HG02610 (cell line): Measurements from ENCODE around the gene MFSD12.

Source experiments
- ATAC-seq: cut with Tn5 transposase; IDR thresholded peaks from one replicate; pipeline ENCODE4 v1.9.1; 2021; ENCODE audit warnings: mild to moderate bottlenecking, moderate library complexity; ENCODE audit not compliant: unreplicated experiment

Gene MFSD12

DNA sequence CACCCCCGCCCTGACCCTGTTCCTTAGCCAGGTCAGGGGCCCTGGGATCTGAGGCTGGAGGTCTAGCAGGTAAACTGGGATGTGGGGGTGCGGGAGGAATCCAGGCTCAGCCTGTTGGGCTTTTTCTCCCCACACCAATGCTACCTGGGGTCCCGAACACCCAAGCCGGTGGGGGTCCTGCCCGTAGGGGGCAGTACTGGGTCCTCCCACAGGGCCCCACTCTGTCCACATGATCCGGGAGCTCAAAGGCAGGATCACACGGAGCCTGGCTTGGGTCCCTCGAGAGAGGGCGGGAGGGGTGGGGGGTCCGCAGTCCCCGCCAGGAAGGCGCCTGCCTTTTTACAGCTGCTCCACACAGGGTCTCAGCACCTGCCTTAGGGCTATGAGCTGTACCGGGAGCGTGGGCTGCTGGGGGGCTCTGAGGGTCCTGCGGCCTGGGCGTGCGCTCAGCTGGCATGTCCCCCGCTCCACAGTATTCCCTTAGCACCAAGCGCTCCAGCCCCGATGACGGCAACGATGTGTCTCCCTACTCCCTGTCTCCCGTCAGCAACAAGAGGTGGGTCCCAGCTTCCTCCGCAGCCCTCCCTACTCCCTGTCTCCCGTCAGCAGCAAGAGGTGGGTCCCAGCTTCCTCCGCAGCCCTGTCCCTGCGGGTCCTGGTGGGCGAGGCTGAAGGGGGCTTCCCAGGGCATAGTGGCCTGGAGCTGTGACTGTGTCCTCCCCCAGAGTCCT lies 30.7 kb downstream of the MFSD12 start:
- no peak for ATAC-seq

DNA sequence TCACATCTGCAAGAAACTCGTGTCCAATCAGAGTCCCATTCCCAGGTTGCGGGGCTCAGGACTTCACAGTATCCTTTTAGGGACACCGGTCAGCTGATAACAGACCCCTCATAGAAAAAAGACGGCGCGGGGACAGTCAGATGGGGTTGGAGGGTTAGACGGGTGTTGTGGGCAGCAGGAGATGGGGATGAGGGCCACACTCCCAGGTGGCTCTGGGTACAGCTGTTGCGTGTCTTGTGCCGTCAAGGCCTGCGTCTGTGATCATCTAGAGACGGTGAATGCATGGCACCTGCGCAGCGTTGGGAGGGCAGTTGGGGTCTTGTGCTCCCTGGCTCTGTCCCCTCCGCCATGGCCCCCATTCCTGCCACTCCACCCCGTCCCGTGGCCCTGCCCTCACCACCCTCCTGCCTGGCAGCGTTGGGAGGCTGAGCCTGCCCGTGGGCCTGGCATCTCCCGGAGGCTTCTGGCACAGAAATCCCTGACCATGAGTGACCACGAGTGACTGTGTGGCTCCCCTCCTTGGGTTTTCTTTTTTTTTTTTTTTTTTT lies 32.4 kb downstream of the MFSD12 start:
- ATAC-seq, result no peak

DNA sequence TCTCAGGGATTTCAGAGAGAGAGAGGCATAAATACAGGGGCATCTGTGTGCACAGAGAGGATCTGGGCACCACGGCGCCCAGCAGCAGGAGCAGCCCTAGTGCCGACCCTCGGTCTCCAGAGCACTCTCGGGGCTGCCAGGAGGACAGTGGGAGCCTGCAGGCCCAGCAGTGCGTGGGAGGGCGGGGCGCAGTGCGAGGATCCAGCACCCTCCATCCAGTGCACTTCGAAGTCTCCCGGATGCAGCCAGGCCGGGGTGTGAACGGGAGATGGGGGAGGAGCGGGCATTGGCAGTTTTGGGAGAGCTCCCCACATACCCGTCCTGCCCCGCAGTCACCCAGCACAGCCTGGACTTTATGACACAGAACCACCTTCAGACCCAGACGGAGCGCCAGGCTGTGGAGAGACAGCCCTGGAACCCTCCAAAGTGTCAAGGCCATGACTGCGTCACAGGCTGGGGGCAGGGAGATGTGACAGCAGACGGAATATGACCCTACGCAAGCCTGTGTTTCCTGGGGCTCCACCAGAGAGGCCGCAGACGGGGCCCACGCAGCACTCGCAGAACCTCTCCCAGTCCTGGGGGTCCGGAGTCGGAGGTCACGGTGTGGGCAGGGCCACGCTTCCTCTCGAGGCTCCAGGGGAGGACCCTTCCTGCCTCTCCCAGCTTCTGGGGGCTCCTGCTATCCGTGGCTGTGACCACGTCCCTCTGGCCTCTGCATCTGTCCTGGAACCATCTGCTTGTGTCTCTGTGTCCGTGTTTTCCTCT lies 33.1 kb downstream of the MFSD12 start:
- ATAC-seq, result no peak

DNA sequence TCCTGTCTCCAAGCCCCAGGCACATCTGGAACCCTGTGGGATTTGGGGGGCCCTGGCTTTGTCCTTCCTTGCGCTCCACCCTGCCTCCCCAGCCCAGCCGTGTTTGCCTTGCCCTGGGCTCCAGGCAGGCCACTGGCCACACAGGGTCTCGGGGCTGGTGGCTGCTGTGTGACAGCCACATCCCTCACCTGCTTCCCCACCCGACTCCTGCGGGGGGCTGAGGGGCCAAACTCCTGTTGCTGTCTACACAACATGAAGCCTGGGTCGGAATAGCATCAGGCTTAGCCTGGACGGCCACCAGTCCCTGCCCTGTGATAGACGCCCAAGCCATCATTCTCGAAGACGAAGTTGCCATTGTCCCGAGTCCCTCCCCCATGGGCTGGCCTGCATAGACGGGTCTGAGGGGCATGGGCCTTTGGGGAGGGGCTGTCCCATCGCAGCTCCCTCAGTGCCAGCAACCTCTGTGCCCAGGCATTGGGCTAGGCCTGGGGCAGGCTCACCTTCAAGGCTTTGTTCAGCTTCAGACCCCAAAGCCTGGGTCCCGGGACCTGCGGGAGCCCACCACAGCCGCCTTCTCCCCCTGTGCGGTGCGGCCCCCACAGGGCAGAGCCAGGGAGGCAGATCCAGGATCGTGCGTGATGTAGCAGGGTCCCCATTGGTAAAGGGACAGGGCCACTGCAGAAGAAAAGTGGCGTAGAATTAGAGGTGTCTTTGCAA lies 33.9 kb downstream of the MFSD12 start:
- ATAC-seq, result no peak

DNA sequence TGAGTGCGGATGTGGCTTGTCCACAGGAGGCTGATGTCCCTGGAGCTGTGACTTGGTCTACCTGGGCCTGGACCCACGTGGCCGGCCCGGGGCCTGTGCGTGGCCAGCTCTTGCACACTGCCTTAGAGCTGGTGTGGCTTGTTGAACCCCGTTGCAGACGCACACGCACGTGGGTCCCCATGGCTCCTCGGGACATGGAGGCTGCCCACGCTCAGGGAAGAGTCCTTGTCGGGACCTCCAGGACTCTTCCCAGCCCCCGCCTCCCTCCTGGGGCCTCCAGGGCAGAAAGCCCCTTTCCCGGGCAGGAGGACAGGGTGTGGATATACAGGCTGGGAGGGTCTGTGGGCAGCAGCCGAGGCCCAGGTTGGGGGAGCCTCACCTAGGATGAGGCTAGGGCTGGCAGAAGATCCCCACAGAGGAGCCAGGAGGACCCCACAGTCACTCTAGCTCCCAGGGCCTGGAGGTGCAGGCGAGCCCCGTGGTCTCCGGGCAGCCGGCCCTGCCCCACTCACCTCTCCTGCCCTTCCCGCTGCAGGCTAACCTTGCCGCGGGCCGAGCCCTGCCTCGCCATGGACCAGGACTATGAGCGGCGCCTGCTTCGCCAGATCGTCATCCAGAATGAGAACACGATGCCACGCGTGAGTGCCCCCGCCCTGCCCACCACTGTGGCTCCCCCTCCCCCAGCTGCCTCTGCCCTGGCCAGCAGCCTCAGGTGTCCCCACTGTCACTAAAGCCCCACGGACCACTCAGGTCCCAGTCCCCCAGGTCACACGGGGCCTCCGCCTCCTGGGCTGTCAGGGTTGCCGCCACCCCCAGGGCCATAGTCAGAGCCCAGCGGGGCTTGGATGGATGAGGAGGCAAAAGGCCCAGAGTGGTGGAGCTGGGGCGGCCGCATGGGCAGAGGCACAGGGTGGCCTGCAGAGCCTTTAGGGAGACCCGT lies 34.7 kb downstream of the MFSD12 start:
- ATAC-seq, result no peak

DNA sequence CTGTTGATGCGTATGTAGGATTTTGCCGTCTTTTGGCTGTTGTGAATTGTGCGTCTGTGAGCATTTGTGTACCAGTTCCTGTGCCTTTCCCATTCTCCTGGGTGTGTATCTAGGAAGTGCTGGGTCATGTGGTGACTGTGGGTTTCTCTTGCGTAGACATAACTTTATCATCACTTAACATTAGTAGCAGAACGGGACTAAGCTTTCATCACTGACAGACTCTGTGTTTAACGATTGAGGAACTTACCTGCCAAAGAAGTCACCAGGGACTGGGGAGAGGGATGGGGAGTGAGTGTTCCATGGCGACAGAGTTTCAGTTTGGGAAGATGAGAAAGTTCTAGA lies 36.3 kb downstream of the MFSD12 start:
- no peak for ATAC-seq

DNA sequence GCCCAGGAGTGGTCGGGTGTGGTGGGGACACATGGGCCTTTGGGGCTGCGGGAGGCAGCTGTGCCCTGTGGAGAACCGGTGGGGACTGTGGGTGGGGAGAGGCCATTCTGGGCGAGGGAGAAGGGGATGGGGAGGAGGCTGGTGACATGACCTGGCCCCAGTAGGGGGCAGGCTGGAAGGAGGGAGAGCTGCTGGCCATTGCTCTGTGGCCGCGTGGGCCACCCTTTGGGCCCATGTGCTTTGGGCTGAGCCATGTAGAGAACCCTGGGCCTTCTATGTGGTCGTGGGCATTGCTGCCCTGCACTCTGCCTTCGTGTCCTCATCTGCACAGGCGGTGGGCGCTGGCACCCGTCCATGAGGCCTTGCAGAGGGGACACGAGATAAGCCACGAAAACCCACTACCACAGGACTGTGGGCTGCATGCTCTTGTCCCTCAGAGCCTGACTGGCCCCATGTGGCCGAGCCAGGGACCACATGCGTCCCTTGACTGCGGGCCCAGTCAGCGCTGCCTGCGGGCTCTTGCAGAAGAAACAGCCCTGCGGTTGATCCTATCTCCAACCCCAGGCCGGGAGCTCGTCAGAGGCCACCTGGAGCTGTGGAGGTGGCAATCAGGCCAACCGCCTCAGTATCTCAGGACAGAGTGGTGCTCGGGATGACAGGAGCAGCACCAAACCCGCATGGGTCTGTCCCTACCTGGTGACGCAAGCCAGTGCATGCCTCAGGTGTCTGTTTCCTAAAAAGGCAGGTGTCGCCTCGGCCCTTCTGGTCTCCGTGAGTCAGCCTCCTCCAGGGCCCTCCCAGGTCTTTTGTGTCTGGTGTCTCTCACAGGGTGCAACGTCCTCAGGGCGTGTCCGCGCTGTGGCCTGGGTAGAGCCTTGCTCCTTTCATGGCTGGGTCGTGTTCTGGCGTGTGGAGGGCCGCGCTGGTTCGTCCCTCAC lies 37.0 kb downstream of the MFSD12 start:
- ATAC-seq, result no peak

DNA sequence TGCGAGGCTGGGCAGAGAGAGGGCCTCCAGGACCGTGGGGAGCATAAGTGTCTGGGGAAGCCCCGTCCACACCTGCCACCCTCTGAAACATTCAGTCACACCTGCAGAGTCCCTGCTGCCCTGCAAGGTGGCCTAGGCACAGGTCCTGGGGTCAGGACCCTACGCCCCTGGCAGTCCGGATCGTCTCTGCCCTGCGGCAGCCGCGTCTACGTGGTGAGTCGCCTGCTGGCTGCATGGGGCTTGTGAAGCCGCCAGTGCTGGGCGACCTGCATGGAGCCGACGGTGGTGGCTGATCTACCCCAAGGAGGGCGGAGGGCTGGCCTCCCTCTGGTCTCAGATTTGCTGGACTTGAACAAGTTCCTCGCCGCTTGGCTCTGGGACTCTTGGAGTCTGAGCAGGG lies 38.3 kb downstream of the MFSD12 start:
- no peak for ATAC-seq

DNA sequence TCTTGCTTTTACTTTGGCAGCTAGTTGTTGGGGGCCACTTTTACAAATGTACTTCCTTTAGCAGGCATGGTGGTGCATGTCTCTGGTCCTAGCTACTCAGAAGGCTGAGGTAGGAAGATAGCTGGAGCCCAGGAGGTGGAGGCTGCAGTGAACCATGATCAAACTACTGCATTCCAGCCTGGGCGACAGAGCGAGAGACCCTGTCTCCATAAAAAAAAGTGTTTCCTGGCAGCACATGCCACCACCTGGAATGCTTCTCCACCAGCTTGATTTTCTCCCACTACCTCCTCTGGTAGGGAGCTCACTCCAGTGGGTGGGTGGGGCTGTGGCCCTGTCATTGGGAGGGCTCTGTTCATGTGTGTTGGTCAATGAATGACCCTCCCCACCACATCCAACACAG lies 38.7 kb downstream of the MFSD12 start:
- no peak for ATAC-seq

DNA sequence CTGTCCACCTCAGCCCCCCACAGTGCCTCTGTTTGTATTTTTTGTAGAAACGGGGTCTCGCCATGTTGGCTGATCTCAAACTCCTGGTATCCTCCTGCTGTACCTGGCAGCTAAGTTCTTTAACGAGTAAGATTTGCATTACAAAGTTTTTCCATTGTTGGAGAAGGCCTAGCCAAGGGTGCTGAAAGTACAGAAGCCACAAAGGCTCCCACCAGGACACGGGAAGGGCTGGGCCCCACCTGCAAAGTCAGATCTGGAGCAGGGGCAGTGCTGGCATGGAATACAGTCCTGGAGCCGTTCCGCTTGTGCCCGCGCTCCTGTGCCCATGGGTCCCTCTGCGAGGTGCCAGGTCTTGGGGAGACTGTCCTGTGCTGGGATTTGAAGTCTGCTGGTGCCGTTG lies 39.1 kb downstream of the MFSD12 start:
- ATAC-seq, result no peak

DNA sequence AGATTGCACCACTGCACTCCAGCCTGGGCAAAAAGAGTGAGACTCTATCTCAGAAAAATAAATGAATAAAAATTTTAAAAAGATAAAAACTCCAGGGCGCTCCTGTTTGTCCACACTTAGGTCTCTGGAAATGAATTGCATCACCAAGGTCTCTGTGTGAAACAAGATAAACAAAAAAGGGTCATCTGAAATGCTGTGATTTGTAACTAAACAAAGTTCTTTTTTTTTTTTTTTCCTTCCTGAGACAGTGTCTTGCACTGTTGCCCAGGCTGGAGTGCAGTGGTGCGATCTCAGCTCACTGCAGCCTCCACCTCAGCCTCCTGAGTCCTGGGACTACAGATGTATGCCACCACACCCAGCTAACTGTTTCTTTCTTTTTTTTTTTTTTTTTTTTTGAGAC lies 39.7 kb downstream of the MFSD12 start:
- no peak for ATAC-seq

DNA sequence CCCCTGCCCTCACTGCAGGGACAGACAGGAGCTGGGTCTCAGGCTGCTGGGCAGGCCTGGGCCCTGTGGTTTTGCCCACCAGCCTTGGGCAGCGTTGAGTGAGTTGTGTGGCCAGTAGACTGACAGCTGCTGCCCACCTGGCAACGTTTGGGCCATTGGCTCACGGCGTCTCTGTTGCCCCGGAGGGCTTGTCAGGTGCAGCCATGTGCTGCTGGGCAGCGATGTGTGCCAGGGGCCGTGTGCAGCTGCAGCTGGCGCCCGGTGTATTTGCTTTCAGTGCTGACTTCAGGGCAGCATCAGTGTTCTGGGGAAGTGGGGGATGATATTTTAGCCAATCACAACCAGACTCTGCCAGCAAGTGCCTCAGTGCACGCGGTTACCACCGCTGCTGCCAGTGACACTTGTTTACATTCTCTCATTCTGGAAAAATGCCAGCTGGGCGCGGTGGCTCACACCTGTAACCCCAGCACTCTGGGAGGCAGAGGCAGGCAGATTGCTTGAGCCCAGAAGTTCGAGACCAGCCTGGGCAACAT lies 40.6 kb downstream of the MFSD12 start:
- no peak for ATAC-seq

DNA sequence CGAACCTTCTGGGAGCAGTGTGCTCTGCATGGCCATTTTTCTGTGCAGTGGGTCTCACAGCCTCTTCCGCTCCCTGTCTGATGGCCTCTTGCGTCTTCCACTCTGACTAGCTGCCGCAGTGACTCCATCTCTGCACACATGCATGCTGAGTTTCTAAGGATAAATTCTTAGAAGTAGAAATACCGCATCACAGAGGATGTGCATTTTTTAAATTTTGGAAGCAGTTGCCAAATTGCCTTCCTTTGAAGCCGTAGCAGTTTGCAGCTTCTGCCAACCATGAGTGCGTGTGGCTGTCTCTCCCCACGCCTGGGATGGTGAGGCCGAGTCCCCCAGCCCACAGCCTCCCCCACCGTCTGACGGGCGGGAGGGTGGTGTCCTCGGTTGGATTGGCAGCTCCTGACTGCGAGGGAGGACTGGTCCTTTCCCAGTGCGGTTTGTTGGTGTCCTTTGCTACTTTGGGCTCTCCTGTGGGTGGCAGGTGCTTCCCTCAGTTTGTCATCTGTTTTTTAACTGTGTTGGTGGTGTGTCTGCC lies 41.4 kb downstream of the MFSD12 start:
- ATAC-seq, result no peak

DNA sequence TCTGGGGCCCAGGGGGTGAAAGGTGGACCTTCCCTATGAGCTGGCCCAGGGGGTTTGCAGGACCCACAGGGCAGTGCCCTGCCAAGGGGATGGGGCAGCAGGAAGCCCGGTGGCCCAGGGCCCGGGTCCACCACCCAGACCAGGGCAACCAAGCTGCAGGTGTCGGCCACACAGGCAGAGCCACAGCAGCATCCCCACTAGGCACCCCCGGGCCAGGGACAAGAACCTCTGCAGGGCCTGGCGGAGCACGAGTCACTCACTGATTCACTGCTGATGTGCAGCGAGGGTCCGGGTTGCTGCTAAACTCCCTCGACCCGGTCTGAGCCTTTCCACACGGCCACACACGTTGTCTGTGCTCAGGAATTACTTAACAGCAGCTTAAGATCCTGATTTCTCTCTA lies 42.5 kb downstream of the MFSD12 start:
- ATAC-seq, result no peak

DNA sequence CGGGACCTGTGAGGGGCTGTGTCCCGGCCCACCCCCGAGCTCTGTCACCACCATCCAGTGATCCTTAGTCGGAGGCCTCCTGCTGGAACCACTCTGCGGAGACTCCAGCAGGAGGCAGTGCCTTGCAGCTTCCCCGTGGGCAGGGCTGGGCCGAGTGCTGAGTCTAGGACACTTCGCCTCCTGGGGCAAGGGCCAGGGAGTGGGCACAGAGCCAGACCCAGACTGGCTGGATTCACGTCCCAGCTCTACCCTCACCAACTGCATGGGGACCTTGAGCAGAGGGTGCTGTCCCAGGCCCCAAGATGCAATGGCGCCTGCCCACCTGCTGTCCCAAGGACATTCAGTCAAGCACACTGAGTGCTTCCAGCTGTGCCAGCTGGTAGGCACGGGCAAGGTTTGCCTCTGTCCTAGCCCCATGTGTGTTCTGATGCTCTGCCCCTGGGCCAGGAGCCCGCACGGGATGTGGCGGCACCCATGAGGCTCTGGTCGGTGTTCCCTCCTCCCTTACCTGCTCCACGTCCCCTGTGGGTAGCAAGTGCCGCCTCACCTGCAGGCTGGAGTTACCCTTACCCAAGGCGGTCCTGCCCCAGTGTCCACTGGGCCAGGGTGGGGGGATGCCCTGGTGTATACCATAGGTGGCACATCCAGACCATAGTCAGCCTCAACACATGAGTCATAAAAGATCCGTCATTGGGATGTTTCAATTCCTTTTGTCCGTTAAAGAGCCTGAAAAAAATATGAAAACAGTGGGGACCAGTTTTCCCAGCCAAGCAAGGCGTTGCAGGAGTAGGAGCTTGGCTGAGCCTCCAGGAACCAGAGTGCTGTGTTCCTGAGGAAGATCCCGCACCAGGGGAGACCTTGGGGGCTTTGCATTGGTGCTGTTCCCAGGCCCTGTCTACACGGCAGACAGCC lies 43.9 kb downstream of the MFSD12 start:
- ATAC-seq, result no peak

DNA sequence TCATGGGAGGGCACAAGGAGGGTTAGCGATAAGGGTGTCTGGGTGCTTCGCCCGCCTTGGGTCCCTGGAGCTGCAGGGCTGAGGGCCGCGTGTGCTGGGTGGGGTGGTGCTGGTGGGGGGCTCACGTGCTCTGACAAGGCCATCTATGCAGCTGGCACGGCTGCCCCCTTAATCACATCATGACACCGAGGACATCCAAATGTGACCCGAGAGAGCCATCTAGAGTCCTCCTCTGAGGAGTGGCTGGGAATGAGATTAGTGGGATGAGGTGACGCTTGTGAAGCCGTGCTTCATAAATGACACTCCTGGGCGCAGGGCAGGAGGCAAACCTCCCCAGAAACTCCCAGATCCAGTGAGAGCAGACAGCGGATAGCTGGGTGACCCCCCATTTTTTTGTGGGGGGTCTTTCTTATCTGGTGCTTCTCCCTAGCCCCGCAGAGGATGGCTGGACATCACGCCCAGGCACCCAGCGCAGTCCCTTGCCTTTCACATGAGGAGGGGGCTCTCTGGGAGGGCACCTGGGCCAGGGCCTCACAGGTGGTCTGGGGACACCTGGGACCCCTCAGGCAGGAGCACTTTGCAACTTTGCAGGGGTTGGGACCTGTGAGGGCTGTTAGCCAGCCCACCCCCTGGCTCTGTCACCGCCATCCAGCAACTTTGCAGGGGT lies 44.7 kb downstream of the MFSD12 start:
- ATAC-seq, result no peak

DNA sequence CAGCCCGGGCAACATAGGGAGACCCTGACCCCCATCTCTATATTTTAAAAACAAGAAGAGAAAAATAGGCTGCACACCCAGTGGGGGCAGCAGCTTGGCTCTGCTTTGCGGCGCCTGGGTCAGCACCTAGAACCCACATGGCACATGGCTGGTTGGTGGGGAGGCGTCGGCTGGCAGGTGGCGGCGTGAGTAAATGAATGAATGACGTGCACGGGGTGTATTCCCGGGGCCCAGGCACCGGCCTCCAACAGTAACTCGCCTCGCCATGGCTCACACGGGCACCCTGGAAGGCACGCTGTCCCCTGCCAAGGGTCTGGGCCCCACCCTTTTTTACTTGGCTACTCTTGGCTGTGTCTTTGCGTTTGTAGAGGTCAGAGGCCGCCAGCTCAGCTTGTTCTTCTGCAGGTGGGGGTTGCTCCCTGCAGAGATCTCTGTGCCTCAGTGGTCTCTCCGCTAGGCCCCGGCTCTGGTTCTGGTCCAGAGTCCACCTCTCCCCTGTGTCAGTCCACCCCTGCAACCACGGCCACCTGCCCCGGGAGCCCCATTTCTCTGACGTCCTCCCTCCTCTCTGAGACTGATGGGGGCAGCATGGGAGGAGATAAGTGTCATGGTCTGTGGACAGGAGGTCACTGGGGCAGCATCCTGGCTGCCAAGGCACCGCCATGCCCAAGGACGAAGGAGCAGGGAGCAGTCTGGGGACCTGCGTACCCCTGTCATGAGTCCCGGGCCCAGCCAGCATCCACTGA lies 45.7 kb downstream of the MFSD12 start:
- no peak for ATAC-seq
